NCI-H226 (cell line): ENCODE data around the gene POGLUT3.

Source experiments
- DNase-seq: peaks from one replicate; pipeline ENCODE4 v3.0.0-alpha.2; 2015

Gene POGLUT3

DNA sequence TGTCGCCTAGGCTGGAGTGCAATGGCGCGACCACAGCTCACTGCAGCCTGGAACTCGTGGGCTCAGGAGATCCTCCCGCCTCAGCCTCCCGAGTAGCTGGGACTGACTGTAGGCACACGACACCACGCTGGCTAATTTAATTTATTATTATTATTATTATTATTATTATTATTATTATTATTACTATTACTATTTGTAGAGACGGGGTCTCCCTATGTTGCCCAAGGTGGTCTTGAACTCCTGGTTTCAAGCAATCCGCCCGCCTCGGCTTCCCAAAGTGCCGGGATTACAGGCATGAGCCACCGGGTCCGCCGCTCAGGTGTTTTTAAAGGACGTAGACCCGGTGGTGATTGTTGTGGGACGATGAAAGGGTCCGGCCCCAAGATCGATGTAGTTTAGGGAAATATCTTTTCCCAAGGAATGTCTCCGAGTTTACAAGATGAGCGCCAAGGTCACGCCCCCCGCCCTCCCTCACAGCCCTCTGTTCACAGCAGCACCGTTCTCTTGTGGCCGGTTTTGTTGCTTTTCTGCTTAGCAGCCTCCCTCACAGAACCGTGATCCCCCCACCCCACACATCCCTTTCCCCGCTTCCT lies 728 bp upstream of the POGLUT3 start:
- DNase-seq = no peak

- DNase-seq = peak; percentile 99
Observed at GRCh38 chr11:108497317-108498045, 703 bp downstream of the POGLUT3 start.

DNA sequence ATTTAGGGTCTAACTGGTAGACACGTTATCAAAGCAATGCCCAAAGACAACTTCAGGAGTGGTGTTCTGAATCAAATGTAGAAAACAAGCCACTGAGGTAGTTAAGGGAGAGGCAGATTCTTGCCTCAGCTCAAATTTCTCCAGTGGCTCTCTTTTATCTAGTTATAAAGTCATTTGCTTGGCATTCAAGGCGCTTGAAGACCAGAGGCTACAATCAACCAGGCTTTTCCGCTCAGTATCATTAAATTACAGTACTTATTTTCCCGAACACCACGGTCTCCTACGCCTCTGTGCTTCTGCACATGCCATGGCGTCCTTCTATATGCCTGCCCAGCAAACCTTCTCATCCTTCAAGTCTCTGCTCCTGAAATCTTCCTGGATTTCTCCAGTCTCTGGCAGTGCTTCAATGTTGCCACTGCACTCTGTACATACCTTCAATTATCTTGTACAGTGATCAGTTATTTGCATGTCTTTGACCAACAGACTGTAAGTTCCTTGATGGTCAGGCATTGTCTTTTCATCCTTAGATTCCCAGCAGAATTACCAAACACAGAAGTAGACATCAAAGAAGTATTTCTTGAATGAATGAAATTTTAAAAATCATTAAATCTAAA lies 1.4 kb downstream of the POGLUT3 start:
- DNase-seq = no peak

- DNase-seq = no peak
Observed at GRCh38 chr11:108495326-108495725, 2.9 kb downstream of the POGLUT3 start.

GRCh38 chr11:108494182-108494581 lies 4.0 kb downstream of the POGLUT3 start:
- no peak for DNase-seq

GRCh38 chr11:108491936-108492335 lies 6.2 kb downstream of the POGLUT3 start:
- no peak for DNase-seq

DNA sequence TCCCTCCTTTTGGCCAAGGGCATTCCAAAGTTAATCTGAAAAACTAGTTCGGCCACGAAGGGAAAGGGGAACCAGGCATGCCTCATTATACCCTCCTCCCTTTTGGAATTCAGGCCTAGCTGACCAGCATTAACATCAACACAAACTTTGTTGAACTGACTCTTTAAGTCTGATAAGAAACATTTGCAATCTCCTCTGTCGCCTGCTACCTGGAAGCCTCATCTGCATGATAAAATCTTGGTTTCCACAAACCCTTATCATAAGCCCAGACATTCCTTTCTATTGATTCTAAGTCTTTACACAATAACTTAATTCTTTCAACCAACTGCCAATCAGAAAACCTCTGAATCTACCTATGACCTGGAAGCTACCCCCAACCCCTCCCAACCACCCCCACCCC lies 11.4 kb downstream of the POGLUT3 start:
- DNase-seq = peak; percentile 16

DNA sequence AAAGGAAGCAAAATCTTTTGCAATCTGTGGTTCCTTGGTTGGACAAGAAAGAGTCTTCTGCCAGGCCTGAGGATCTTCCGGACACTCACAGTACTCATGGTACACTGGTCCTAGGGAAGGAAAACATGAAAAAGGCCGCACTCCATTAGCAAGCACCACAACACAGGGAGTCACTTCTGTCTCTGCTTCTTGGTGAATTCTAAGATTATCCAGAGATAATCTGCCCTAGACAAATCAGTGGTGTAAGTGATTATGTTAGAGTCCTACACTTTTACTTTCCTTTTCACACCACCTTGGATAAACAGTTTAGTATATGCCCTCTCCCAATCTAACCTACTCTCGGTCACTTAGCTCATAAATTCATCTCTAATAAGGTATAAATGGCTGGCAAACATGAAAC lies 11.9 kb downstream of the POGLUT3 start:
- no peak for DNase-seq

DNA sequence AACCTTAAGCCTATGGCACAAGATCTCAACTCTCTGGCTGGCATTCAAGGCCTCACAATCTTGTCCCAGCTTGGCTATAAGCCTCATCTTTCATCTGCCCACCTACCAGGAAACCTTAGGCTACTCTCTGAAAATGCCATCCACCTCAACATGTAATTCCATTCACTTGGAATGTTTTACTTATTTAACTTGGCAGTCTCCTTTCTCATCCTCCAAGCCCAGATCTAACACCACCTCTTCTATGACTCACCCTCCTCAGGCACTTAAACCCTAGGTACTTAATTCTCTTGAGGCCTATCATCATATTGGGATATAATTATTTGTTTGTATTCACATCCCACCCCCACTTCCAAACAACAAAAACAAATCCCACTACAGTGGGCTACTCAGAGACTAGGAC lies 15.0 kb downstream of the POGLUT3 start:
- DNase-seq = peak; percentile 58

GRCh38 chr11:108474664-108475463 lies 23.3 kb downstream of the POGLUT3 start:
- no peak for DNase-seq

DNA sequence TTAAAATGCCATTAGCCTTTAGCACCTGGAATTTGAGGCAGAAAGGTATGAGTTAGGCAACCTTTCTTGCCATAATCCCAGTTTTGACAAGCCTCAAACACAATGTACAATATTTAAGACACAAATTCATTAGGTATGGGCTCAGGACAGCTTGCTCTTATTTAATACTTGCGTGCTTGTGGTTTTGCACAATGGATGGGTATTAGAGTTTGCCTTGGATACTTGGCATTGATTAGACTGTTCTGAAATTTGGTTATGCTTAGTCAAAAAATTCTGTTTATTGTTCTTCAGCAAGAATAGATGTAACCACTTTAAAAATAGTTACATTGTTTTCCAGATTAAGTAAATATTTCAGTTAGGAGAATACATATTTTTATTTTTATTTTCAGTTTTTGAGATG lies 25.5 kb downstream of the POGLUT3 start:
- DNase-seq = no peak

DNA sequence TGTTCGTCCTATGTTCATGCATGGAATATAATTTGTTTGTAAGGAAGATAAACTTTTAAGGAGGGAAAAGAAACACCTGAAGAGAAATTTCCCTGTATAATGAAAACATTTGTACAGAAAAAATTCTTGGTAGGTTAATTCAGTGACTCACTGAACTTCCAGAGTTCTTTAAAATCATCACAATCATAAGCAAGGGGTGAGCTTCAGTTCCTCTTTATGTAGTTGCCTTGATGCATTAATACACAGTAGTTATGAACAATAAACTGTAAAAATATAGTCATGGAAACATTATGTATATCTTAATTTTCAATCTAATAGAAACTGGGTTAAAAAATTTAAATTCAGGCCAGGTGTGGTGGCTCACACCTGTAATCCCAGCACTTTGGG lies 29.7 kb downstream of the POGLUT3 start:
- DNase-seq = no peak

GRCh38 chr11:108467091-108467823 lies 30.9 kb downstream of the POGLUT3 start, which contains the start of gene C11orf65:
TSS of gene C11orf65 (minus strand) at chr11:108467529. CDS start at chr11:108461559, 5,970 bp downstream.
- DNase-seq = peak; percentile 85

GRCh38 chr11:108466405-108466804 lies 31.8 kb downstream of the POGLUT3 start:
- no peak for DNase-seq

- no peak for DNase-seq
Observed at GRCh38 chr11:108453207-108453835, 44.9 kb downstream of the POGLUT3 start.
